ENCODE results near the gene KTN1. TPM values are rescaled to one million over a fixed set of nuclear protein-coding genes. Genes with fewer than 3 reads are reported as not detected.

KTN1 gene
- total RNA-seq, 1 experiment from 2014 or later = 125 TPM

DNA sequence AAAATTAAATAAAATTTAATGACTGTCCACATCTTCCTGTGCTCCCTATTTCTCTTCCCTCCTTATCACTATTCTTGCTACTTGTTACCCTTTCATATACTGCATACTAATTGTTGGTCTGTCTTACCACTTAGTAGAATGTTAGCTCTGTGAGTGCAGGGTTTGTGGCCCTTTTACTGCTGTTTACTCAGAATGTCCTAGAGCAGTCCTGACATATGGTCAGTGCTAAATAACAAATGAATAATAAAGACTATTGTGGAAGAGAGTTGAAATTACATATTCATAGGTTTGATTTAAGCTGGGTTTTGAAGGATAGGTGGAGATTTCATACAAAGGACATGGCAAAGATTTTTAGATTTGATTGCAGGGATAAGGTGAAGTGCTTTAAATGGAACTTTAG lies 24.5 kb downstream of the KTN1 start:
- DNase-seq (ENCODE audit: low spot score) = no peak
- H3K36me3 Mint-ChIP-seq = no peaks in the 10 kb centered on the region; the same call in 1 of the 2 replicates
- H3K4me1 Mint-ChIP-seq = peaks cover 45% of the 10 kb centered on the region
- H3K27me3 Mint-ChIP-seq (ENCODE audit: low read depth) = no peaks in the 10 kb centered on the region
- H3K9me3 Mint-ChIP-seq = no peaks in the 10 kb centered on the region
- no peak for ATAC-seq
- TF ChIP-seq ESRRA (CRISPR knock-in tag; IDR thresholded peaks at IDR 0.05; ENCODE audit: borderline replicate concordance) (no peak), ZNF423 (CRISPR knock-in tag; IDR thresholded peaks at IDR 0.05) (no peak), TEAD4 (CRISPR knock-in tag; IDR thresholded peaks at IDR 0.05) (no peak), RELA (CRISPR knock-in tag; IDR thresholded peaks at IDR 0.05; ENCODE audit: borderline replicate concordance) (no peak), NR3C1 (CRISPR knock-in tag; conservative IDR thresholded peaks at IDR 0.05; ENCODE audit: low read depth) (no peak), ZNF317 (CRISPR knock-in tag; IDR thresholded peaks at IDR 0.05; ENCODE audit: borderline replicate concordance, low read depth) (no peak)
- TF ChIP-seq, protein P1, sequence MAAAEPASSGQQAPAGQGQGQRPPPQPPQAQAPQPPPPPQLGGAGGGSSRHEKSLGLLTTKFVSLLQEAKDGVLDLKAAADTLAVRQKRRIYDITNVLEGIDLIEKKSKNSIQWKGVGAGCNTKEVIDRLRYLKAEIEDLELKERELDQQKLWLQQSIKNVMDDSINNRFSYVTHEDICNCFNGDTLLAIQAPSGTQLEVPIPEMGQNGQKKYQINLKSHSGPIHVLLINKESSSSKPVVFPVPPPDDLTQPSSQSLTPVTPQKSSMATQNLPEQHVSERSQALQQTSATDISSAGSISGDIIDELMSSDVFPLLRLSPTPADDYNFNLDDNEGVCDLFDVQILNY (CRISPR knock-in tag; IDR thresholded peaks at IDR 0.05) = no peak
- TF ChIP-seq, protein P2, sequence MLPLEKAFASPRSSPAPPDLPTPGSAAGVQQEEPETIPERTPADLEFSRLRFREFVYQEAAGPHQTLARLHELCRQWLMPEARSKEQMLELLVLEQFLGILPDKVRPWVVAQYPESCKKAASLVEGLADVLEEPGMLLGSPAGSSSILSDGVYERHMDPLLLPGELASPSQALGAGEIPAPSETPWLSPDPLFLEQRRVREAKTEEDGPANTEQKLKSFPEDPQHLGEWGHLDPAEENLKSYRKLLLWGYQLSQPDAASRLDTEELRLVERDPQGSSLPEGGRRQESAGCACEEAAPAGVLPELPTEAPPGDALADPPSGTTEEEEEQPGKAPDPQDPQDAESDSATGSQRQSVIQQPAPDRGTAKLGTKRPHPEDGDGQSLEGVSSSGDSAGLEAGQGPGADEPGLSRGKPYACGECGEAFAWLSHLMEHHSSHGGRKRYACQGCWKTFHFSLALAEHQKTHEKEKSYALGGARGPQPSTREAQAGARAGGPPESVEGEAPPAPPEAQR (CRISPR knock-in tag; IDR thresholded peaks at IDR 0.05) = no peak
- TF ChIP-seq, protein P3, sequence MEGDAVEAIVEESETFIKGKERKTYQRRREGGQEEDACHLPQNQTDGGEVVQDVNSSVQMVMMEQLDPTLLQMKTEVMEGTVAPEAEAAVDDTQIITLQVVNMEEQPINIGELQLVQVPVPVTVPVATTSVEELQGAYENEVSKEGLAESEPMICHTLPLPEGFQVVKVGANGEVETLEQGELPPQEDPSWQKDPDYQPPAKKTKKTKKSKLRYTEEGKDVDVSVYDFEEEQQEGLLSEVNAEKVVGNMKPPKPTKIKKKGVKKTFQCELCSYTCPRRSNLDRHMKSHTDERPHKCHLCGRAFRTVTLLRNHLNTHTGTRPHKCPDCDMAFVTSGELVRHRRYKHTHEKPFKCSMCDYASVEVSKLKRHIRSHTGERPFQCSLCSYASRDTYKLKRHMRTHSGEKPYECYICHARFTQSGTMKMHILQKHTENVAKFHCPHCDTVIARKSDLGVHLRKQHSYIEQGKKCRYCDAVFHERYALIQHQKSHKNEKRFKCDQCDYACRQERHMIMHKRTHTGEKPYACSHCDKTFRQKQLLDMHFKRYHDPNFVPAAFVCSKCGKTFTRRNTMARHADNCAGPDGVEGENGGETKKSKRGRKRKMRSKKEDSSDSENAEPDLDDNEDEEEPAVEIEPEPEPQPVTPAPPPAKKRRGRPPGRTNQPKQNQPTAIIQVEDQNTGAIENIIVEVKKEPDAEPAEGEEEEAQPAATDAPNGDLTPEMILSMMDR (IDR thresholded peaks at IDR 0.05) = no peak
- ChIA-PET POLR2A (interaction anchor here (1.7 kb wide), 1 partner anchor 158 kb away, joined by 3 read pairs; no protein-coding TSS in a partner anchor), CTCF (interaction anchor here (1.2 to 1.7 kb wide), 2 partner anchors 158 to 164 kb away, joined by 3 to 5 read pairs; partner anchors contain the start of gene TBPL2)
- no peak overlapping the region for H3K4me3 Mint-ChIP-seq
- H3K27ac Mint-ChIP-seq = no peak overlapping the region

GRCh38 chr14:55604900-55605418 lies 25.0 kb downstream of the KTN1 start:
- TF ChIP-seq E2F1 (CRISPR knock-in tag; IDR thresholded peaks at IDR 0.05) = no peak
- TF ChIP-seq MXD4 (CRISPR knock-in tag; IDR thresholded peaks at IDR 0.05; ENCODE audit: borderline replicate concordance) = no peak
- TF ChIP-seq ZNF416 (CRISPR knock-in tag; IDR thresholded peaks at IDR 0.05) = no peak
- no peaks in the 10 kb centered on the region; the same call in 1 of the 2 replicates for H3K36me3 Mint-ChIP-seq
- DNase-seq (ENCODE audit: low spot score) (no peak), ATAC-seq (no peak)
- H3K4me1 Mint-ChIP-seq = peaks cover 48% of the 10 kb centered on the region
- H3K9me3 Mint-ChIP-seq = no peaks in the 10 kb centered on the region
- H3K27ac Mint-ChIP-seq = no peak overlapping the region
- CTCF ChIA-PET = interaction anchor here (1.2 to 1.7 kb wide), 2 partner anchors 159 to 164 kb away, joined by 3 to 5 read pairs; partner anchors contain the start of gene TBPL2
- no peak overlapping the region for H3K4me3 Mint-ChIP-seq
- POLR2A ChIA-PET = interaction anchor here (1.7 kb wide), 1 partner anchor 158 kb away, joined by 3 read pairs; no protein-coding TSS in a partner anchor
- no peaks in the 10 kb centered on the region for H3K27me3 Mint-ChIP-seq (ENCODE audit: low read depth)

DNA sequence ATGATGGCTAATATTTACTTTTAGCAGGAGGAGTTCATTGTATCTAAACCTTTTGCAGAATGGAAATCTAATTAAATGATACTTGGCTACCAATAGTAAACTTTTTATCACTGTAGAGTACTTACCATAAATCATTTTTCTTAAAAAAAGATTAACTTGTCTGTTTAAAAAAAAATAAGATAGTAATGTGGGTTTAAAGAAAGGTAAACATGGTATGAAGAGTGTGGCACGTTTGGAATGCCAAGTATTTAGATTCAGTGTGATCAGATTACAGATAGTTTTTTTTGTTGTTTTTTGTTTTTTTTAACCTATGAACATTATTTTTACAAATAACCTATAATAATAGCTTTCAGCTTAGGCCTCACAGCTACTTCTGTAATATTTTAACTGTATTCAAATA lies 25.8 kb downstream of the KTN1 start:
- H3K9me3 Mint-ChIP-seq = no peaks in the 10 kb centered on the region
- no peak overlapping the region for H3K27ac Mint-ChIP-seq
- CTCF ChIA-PET = interaction anchor here (1.2 to 1.7 kb wide), 2 partner anchors 160 to 165 kb away, joined by 3 to 5 read pairs; partner anchors contain the start of gene TBPL2
- no peak overlapping the region for H3K4me3 Mint-ChIP-seq
- H3K27me3 Mint-ChIP-seq (ENCODE audit: low read depth) = no peaks in the 10 kb centered on the region
- peaks cover 49% of the 10 kb centered on the region for H3K4me1 Mint-ChIP-seq
- DNase-seq (ENCODE audit: low spot score) (no peak), ATAC-seq (no peak)
- H3K36me3 Mint-ChIP-seq = no peaks in the 10 kb centered on the region; the same call in 1 of the 2 replicates
- TF ChIP-seq, protein P4, sequence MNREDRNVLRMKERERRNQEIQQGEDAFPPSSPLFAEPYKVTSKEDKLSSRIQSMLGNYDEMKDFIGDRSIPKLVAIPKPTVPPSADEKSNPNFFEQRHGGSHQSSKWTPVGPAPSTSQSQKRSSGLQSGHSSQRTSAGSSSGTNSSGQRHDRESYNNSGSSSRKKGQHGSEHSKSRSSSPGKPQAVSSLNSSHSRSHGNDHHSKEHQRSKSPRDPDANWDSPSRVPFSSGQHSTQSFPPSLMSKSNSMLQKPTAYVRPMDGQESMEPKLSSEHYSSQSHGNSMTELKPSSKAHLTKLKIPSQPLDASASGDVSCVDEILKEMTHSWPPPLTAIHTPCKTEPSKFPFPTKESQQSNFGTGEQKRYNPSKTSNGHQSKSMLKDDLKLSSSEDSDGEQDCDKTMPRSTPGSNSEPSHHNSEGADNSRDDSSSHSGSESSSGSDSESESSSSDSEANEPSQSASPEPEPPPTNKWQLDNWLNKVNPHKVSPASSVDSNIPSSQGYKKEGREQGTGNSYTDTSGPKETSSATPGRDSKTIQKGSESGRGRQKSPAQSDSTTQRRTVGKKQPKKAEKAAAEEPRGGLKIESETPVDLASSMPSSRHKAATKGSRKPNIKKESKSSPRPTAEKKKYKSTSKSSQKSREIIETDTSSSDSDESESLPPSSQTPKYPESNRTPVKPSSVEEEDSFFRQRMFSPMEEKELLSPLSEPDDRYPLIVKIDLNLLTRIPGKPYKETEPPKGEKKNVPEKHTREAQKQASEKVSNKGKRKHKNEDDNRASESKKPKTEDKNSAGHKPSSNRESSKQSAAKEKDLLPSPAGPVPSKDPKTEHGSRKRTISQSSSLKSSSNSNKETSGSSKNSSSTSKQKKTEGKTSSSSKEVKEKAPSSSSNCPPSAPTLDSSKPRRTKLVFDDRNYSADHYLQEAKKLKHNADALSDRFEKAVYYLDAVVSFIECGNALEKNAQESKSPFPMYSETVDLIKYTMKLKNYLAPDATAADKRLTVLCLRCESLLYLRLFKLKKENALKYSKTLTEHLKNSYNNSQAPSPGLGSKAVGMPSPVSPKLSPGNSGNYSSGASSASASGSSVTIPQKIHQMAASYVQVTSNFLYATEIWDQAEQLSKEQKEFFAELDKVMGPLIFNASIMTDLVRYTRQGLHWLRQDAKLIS (CRISPR knock-in tag; IDR thresholded peaks at IDR 0.05; ENCODE audit: borderline replicate concordance) = no peak
- TF ChIP-seq RORB (CRISPR knock-in tag; IDR thresholded peaks at IDR 0.05) = no peak
- POLR2A ChIA-PET = interaction anchor here (1.7 kb wide), 1 partner anchor 159 kb away, joined by 3 read pairs; no protein-coding TSS in a partner anchor
